Esophagus muscularis mucosa (tissue), 4 donors: Measurements from ENCODE around the gene DECR2. TPM values are rescaled to one million over a fixed set of nuclear protein-coding genes. Genes with fewer than 3 reads are reported as not detected.

Experiments
- DNase-seq: peaks from one replicate; pipeline ENCODE4 v3.0.0-alpha.2; 2017; ENCODE audit errors: extremely low spot score
- H3K27ac ChIP-seq, 4 donors: fragments of 200-600 bp; sonication (generic); replicated peaks in 1 of 4; 1 replicate in 3 of 4; 2 replicates in 1 of 4; pipeline ENCODE4 v1.5.1; 2016 to 2019; ENCODE audit warnings: mild to moderate bottlenecking in 1 of 4
- H3K27me3 ChIP-seq, 4 donors: fragments of 200-600 bp; sonication (generic); one replicate each; pipeline versions ENCODE4 v1.5.1 to v1.6.0; 2016 to 2019
- H3K36me3 ChIP-seq, 4 donors: fragments of 200-600 bp; sonication (generic); one replicate each; pipeline ENCODE4 v1.5.1; 2016 to 2019
- H3K4me1 ChIP-seq, 4 donors: fragments of 200-600 bp; sonication (generic); one replicate each; pipeline ENCODE4 v1.5.1; 2016 to 2019
- H3K4me3 ChIP-seq, 4 donors: fragments of 200-600 bp; sonication (generic); 1 replicate in 2 of 4; 2 replicates in 2 of 4; pipeline ENCODE4 v1.5.1; 2016 to 2019; ENCODE audit warnings: mild to moderate bottlenecking in 4 of 4, moderate library complexity in 1 of 4
- H3K9me3 ChIP-seq, 4 donors: fragments of 200-600 bp; sonication (generic); 1 replicate in 3 of 4; 2 replicates in 1 of 4; pipeline ENCODE4 v1.5.1; 2016 to 2019
- EP300 ChIP-seq: sonication (generic); formaldehyde crosslinking; IDR thresholded peaks from one replicate; pipeline ENCODE4 v1.6.1; 2017; ENCODE audit warnings: antibody characterized with exemption
- POLR2A ChIP-seq: fragments of 450-650 bp; IDR thresholded peaks from one replicate; pipeline ENCODE4 v1.6.1; 2017; ENCODE audit warnings: antibody characterized with exemption, moderate library complexity, mild to moderate bottlenecking, low read depth
- POLR2AphosphoS5 ChIP-seq, 2 donors: sonication (generic); formaldehyde crosslinking; IDR thresholded peaks; one replicate each; pipeline ENCODE4 v1.6.1; 2017; ENCODE audit warnings: antibody characterized with exemption in 2 of 2
- WGBS: methylation state at CpG from one replicate; pipeline ENCODE4 v1.1.5; 2018; 5-methylcytosine and 5-hydroxymethylcytosine counted together
- intact Hi-C: fragments of 100-400 bp; cut with DNase I; formaldehyde crosslinking; loops from one replicate; pipeline ENCODE4 v1.15.1; 2023
- total RNA-seq, 4 donors: library from RNA; depleted of rRNA; stranded (reverse); fragments of >200 nt; gene quantifications; one replicate each; pipeline versions ENCODE4 v1.1.0 to v1.2.1, GENCODE V29; 2016
- TF ChIP-seq, protein P1 (sequence below), 3 experiments: fragments of 200-600 bp in 2 of 3; fragments of 450-650 bp in 1 of 3; sonication (generic) in 2 of 3; IDR thresholded peaks; one replicate each; pipeline ENCODE4 v1.5.1; 2017 to 2019; ENCODE audit warnings: antibody characterized with exemption in 3 of 3, mild to moderate bottlenecking in 2 of 3, moderate library complexity in 1 of 3

The DECR2 gene
- total RNA-seq, 4 donors from 2014 or later = 11.8 to 18.3 (median 17.4) TPM

GRCh38 chr16:363110-363765 lies 38.4 kb upstream of the DECR2 start:
- H3K27ac ChIP-seq = no peak overlapping the region
- TF ChIP-seq EP300 = no peak
- TF ChIP-seq POLR2A = no peak
- no peak for TF ChIP-seq POLR2AphosphoS5 (IDR thresholded peaks at IDR 0.05)
- TF ChIP-seq, protein P1, sequence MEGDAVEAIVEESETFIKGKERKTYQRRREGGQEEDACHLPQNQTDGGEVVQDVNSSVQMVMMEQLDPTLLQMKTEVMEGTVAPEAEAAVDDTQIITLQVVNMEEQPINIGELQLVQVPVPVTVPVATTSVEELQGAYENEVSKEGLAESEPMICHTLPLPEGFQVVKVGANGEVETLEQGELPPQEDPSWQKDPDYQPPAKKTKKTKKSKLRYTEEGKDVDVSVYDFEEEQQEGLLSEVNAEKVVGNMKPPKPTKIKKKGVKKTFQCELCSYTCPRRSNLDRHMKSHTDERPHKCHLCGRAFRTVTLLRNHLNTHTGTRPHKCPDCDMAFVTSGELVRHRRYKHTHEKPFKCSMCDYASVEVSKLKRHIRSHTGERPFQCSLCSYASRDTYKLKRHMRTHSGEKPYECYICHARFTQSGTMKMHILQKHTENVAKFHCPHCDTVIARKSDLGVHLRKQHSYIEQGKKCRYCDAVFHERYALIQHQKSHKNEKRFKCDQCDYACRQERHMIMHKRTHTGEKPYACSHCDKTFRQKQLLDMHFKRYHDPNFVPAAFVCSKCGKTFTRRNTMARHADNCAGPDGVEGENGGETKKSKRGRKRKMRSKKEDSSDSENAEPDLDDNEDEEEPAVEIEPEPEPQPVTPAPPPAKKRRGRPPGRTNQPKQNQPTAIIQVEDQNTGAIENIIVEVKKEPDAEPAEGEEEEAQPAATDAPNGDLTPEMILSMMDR (IDR thresholded peaks at IDR 0.05) = no peak
- WGBS = 75% methylated on average over 12 of the region's 20 CpGs
- intact Hi-C loops = loop anchor here (5.0 kb wide), 1 partner anchor 246 kb away; no protein-coding TSS in a partner anchor
- DNase-seq = no peak
- peaks cover 0 to 9% (median 4%) of the 10 kb centered on the region in 4 donors for H3K4me1 ChIP-seq
- no peak overlapping the region for H3K4me3 ChIP-seq
- peaks cover 17 to 21% (median 20%) of the 10 kb centered on the region in 4 donors for H3K36me3 ChIP-seq
- H3K9me3 ChIP-seq = no peaks in the 10 kb centered on the region
- peaks cover 0 to 38% (median 0%) of the 10 kb centered on the region in 4 donors for H3K27me3 ChIP-seq

- TF ChIP-seq POLR2AphosphoS5 (IDR thresholded peaks at IDR 0.05) = no peak
- TF ChIP-seq, protein P1 (IDR thresholded peaks at IDR 0.05) = no peak
- intact Hi-C loops = loop anchor here (5.0 kb wide), 1 partner anchor 247 kb away; no protein-coding TSS in a partner anchor
- H3K9me3 ChIP-seq = no peaks in the 10 kb centered on the region
- H3K4me1 ChIP-seq = peaks cover 0 to 9% (median 4%) of the 10 kb centered on the region in 4 donors
- H3K4me3 ChIP-seq = no peak overlapping the region
- H3K27ac ChIP-seq = no peak overlapping the region
- peaks cover 20 to 28% (median 27%) of the 10 kb centered on the region in 4 donors for H3K36me3 ChIP-seq
- WGBS = 47% methylated on average over 16 of the region's 24 CpGs
- no peak for DNase-seq
- H3K27me3 ChIP-seq = peaks cover 0 to 38% (median 0%) of the 10 kb centered on the region in 4 donors
These were observed 37.8 kb upstream of the DECR2 start for GRCh38 chr16:363766-364490.

- Histone ChIP-seq H3K27ac (no peak overlapping the region), H3K4me1 (peaks cover 7 to 18% (median 12%) of the 10 kb centered on the region in 4 donors), H3K27me3 (peaks cover 0 to 38% (median 0%) of the 10 kb centered on the region in 4 donors), H3K4me3 (no peak overlapping the region), H3K9me3 (no peaks in the 10 kb centered on the region), H3K36me3 (peaks cover 25 to 34% (median 32%) of the 10 kb centered on the region in 4 donors)
- DNase-seq = no peak
- intact Hi-C loops = loop anchor here (5.0 kb wide), 1 partner anchor 248 kb away; no protein-coding TSS in a partner anchor
- TF ChIP-seq EP300 (no peak), POLR2A (no peak), POLR2AphosphoS5 (IDR thresholded peaks at IDR 0.05) (no peak)
- TF ChIP-seq, protein P1 (IDR thresholded peaks at IDR 0.05) = no peak
- 70% methylated on average over 14 of the region's 19 CpGs for WGBS
These were observed 36.8 kb upstream of the DECR2 start for GRCh38 chr16:364595-365491.

GRCh38 chr16:366476-366875 lies 35.2 kb upstream of the DECR2 start:
- H3K36me3 ChIP-seq = peaks cover 25 to 37% (median 35%) of the 10 kb centered on the region in 4 donors
- H3K4me1 ChIP-seq = peaks cover 14 to 32% (median 25%) of the 10 kb centered on the region in 4 donors
- H3K9me3 ChIP-seq = no peaks in the 10 kb centered on the region
- H3K27me3 ChIP-seq = peaks cover 0 to 34% (median 0%) of the 10 kb centered on the region in 4 donors
- DNase-seq = no peak
- TF ChIP-seq POLR2AphosphoS5 (IDR thresholded peaks at IDR 0.05) (no peak), POLR2A (no peak), EP300 (no peak)
- TF ChIP-seq, protein P1 (IDR thresholded peaks at IDR 0.05) = no peak
- no peak overlapping the region for H3K4me3 ChIP-seq
- WGBS = 87% methylated on average over 9 of the region's 10 CpGs
- intact Hi-C loops = no loop called here
- no peak overlapping the region for H3K27ac ChIP-seq
